NCI-H510A treated with DMSO at 0.1 percent for 48 hours (cell line): ENCODE data around the gene CCDC40.

Source experiments
- DNase-seq: peaks from one replicate; lab custom pipeline; 2025; lab: John Stamatoyannopoulos, UW

The CCDC40 gene

GRCh38 chr17:80002070-80002641 is 34.3 kb upstream of the CCDC40 start:
- DNase-seq: no peak

- DNase-seq: no peak
These were observed 33.6 kb upstream of the CCDC40 start for GRCh38 chr17:80002690-80003490.

DNA sequence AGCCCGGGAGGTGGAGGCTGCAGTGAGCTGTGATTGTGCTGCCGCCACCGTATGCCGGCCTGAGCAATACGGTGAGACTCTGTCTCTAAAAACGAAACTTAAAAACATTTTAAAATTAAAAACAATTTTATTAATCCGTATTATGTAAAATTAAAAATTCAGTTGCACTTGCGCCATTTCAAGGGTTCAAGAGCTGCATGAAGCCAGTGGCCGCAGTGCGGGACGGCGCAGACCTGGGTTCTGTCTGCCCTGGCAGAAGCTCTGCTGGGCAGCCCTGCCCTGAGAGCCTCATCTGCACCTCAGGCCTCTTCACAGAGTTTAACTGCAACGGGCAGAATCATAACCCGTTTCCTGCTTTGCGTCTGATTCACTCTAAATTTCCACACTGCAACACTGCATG is 32.5 kb upstream of the CCDC40 start:
- DNase-seq: no peak

- DNase-seq: peak; percentile 34
These were observed 30.8 kb upstream of the CCDC40 start for GRCh38 chr17:80005360-80006338.

GRCh38 chr17:80006339-80006720 is 30.1 kb upstream of the CCDC40 start:
- DNase-seq: no peak

DNA sequence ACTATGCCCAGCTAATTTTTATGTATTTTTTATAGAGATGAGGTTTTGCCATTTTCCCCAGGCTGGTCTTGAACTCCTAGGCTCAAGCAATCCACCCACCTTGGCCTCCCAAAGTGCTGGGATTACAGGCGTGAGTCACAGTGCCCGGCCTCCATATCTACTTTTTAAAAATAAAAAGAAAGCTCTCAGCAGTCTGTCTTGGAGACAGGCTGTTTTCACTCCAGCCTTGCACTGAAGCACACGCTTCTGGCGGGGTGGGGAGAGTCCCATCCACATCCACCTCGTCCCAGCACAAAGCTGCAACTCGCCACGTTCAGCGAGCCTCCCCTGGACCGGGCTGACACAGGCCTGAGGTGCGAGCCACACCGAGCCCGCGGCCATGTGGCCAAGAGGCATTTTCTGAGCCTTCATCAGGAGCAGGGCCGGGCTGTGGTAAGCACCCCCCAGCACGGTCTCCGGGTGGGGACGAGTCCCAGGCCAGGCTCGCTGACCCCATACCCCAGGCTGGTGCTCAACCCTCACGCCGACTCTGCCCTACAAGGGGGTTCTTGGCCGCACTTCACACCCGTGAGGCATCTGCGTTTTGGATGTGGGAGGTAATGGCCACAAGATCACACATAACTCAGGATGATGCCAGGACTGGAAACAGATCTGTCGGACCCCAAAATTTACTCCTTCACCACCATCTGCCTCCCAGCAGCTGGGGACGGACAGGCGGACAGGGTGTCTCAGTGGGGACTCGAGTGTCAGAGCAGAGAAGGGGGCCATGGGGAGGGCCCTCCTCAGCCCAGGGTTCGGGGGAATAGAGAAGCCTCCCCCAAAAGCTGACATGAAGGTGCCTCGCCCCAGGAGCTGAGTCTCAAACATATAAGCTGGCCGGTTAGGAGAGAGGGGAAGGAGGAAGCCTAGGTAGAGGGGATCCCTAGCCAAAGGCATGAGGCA is 29.4 kb upstream of the CCDC40 start:
- DNase-seq: no peak

DNA sequence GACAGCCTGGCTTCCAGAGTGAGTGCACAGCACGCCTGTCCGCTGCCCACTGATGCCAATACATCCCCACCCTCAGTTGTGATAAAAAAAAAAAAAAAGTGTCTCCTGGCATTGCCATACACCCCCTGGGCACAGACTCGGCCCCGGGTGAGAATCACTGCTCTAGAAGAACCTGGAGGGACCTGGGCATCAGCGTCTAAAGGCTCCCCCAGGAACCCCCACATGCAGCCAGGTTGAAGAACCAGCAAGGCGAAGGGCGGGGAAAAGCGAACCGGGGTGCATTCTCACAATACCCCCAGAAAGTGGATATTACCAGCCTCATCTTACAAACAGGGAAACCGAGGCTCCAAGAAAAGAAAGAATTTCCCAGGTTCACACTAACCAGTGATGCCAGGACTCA is 28.5 kb upstream of the CCDC40 start:
- no peak for DNase-seq

- DNase-seq: peak; percentile 93
These were observed 28.0 kb upstream of the CCDC40 start for GRCh38 chr17:80008383-80008840.

DNA sequence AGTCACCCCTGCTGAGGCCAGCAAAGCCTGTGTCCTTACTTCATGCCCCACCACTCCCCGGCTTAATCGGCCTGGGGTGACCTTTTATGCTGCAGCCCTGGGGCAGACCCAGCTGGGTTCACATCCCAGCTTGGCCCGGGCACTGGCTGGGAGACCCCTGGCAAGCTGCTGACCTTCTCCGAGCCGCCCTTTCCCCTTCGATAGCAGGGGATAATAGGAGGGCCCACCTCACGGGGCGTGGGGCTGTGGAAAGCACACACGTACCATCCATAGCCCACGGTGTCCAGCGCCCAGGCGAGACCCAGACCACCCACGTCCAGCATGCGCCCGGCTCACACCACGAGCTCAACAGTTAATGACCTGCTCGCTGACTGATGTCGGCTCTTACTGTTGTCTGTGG is 27.6 kb upstream of the CCDC40 start:
- no peak for DNase-seq

DNA sequence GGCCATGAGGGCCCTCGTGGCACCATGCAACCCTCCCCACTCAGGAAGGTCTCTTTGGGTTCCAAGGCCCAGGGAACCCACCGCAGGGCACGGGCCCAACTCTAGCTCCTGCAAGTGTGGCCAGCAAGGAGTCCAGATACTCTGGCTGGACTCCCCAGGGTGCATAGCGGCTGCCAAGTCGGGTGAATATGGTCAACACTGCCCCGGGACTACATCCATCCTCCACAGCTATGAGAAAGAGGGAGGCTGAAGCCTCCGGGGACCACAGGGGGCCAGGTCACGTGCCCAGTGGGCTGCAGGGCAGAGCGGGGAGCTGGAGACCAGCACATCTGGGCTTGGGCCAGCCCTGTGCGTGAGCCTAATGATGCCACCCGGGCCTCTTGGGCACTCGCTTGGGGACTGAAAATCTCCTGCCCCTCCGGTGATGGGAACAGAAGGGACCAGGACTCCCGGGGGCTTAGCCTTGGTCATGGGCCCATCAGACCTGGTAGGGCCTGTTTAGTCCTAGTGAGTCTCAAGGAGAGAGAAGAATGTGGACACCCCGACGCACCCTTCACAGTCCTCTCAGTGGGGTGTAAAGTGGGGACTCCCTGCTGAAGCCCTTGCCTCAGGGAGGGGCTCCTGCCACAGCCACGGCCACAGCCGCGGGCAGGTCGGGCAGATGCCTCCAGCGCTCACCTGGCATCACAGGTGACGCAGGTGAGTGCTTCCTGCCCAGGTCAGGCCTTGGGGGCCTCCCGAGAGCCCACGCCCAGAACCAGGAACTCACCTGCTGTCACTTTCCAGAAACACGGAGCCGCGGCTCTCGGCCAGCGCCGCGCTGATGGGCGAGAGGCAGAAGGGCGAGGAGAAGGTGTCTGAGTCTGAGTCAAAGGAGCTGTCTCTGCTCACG is 26.8 kb upstream of the CCDC40 start:
- no peak for DNase-seq

GRCh38 chr17:80010283-80010858 is 26.1 kb upstream of the CCDC40 start:
- no peak for DNase-seq

- no peak for DNase-seq
These were observed 24.4 kb upstream of the CCDC40 start for GRCh38 chr17:80011989-80012555.

- no peak for DNase-seq
These were observed 23.4 kb upstream of the CCDC40 start for GRCh38 chr17:80012765-80013741.

DNA sequence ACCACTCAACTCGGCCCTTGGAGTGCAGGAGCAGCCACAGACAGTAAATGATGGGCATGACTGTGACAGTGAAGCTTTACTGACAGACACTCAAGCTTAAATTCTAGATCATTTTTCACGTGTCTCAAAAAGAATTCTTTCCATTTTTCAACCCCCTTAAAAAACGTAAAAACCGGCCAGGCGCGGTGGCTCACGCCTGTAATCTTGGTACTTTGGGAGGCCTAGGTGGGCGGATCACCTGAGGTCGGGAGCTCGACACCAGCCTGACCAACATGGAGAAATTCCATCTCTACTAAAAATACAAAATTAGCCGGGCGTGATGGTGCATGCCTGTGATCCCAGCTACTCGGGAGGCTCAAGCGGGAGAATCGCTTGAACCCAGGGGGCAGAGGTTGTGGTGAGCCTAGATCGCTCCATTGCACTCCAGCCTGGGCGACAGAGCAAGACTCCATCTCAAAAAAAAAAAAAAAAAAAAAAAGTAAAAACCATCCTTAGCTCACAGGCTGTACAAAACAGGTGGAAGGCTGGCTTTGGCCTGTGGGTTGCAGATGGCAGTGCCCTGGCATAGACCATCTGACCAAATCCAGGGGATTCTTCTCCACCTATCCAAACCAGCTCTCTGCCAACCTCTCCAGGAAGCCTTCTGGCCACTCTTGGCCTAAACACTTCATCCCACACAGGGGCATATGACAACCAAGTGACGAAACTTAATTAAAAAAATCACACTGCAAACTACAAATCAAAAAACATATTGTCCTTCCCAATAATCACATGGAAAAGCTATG is 19.0 kb upstream of the CCDC40 start:
- no peak for DNase-seq

GRCh38 chr17:80018917-80019651 is 17.4 kb upstream of the CCDC40 start:
- no peak for DNase-seq

DNA sequence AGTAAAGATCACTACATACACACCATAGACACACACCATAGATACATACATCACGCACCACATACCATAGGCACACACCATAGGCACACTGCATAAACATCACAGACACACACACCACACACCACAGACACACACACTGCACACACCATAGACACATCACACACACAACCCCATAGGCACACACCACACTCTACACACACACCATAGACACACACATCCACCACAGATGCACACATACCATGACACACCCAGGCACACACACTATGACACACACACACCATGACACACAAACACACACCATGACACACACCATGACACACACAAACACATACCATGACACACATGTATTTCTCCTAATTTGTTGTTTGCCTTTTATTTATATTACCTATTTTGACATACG is 14.8 kb upstream of the CCDC40 start:
- no peak for DNase-seq
